ENCODE measurements around the gene CD79B. TPM values are rescaled to one million over a fixed set of nuclear protein-coding genes. Genes with fewer than 3 reads are reported as not detected.

CD79B gene
- total RNA-seq (2021; ENCODE audit: unreplicated experiment), result not detected
- polyA plus RNA-seq (2012; ENCODE audit: insufficient read length), result not detected
- Bru-seq, nascent RNA, result not detected
- not detected for BruChase-seq, experiment 1, labeled RNA remaining after a 2-hour chase
- BruChase-seq, experiment 2, labeled RNA remaining after a 6-hour chase, result not detected
- long read RNA-seq, result 0 reads

DNA sequence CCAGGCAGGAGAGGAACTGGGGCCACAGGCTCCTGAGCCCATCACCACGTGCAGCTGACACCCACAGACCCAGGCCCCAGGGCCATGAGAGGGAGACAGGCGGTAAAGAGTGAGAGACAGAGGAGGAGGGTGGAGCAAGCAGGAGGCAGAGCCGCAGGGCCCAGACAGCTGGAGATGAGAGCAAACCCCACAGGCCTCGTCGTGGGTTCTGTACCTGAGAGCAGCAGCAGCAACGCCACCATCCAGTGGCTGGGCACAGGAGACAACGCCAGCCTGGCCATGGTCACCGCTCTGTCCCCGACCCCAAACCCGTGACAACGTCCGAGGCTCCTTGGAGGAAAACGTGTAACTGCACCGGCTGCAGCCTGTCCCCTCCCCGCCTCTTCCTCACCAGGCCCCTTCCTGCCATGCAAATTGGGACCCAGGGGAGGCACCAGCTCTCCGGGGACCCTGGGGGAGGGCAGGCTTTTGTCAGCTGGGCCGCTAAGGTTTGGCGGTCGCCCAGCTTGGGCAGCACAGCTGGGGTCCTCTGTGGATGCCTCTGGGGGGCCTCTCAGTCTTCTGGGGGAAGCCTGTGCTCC lies at the start of gene CD79B:
Gene CD79B, minus strand, starts transcription at position 351 of the 581 bp plus-strand sequence. Its CDS starts 70 bp downstream, at position 281.
- no peak for ATAC-seq
- H3K27ac ChIP-seq (ENCODE audit: low read length), result no peak within 1 kb of the TSS
- H3K4me1 ChIP-seq (ENCODE audit: control insufficient read depth, insufficient read depth, low read length), result no peaks in the 10 kb centered on the region
- no peaks in the 10 kb centered on the region for H3K36me3 ChIP-seq (ENCODE audit: control insufficient read depth, insufficient read depth, low read length)
- BruUV-seq (replicated peaks), result no TSS peak
- H3K9me3 ChIP-seq (ENCODE audit: control insufficient read depth, insufficient read depth, low read depth, low read length), result no peaks in the 10 kb centered on the region
- no peaks in the 10 kb centered on the region for H3K27me3 ChIP-seq (ENCODE audit: control insufficient read depth, insufficient read depth, low read length)
- DNase-seq (ENCODE audit: low read depth, low spot score), result no peak
- H3K4me3 ChIP-seq (ENCODE audit: low read depth in 2 of 2, low read length in 2 of 2), result no peak within 1 kb of the TSS
- ChIA-PET CTCF (interaction anchor here (0.6 kb wide), 1 partner anchor 10 kb away, joined by 4 read pairs; no protein-coding TSS in a partner anchor), POLR2A (no interaction called here)
- intact Hi-C loops (cut with micrococcal nuclease; ENCODE audit: unreplicated experiment) (no loop called here), in situ Hi-C loops (cut with HindIII; ENCODE audit: low pct_unique_long_range_greater_than_20kb, low sequenced_read_pairs) (no loop called here)
- TF ChIP-seq SIN3A (IDR thresholded peaks at IDR 0.05; ENCODE audit: borderline replicate concordance, insufficient read depth, low read depth, low read length) (no peak), TCF7L2 (IDR thresholded peaks at IDR 0.05; ENCODE audit: low read depth, low read length) (no peak), POLR2AphosphoS5 (IDR thresholded peaks at IDR 0.05; ENCODE audit: low read depth, low read length) (no peak)
- TF ChIP-seq, protein P1, sequence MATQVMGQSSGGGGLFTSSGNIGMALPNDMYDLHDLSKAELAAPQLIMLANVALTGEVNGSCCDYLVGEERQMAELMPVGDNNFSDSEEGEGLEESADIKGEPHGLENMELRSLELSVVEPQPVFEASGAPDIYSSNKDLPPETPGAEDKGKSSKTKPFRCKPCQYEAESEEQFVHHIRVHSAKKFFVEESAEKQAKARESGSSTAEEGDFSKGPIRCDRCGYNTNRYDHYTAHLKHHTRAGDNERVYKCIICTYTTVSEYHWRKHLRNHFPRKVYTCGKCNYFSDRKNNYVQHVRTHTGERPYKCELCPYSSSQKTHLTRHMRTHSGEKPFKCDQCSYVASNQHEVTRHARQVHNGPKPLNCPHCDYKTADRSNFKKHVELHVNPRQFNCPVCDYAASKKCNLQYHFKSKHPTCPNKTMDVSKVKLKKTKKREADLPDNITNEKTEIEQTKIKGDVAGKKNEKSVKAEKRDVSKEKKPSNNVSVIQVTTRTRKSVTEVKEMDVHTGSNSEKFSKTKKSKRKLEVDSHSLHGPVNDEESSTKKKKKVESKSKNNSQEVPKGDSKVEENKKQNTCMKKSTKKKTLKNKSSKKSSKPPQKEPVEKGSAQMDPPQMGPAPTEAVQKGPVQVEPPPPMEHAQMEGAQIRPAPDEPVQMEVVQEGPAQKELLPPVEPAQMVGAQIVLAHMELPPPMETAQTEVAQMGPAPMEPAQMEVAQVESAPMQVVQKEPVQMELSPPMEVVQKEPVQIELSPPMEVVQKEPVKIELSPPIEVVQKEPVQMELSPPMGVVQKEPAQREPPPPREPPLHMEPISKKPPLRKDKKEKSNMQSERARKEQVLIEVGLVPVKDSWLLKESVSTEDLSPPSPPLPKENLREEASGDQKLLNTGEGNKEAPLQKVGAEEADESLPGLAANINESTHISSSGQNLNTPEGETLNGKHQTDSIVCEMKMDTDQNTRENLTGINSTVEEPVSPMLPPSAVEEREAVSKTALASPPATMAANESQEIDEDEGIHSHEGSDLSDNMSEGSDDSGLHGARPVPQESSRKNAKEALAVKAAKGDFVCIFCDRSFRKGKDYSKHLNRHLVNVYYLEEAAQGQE (IDR thresholded peaks at IDR 0.05; ENCODE audit: insufficient read depth in 1 of 2, low read depth in 2 of 2, low read length in 1 of 2), result no peak
- TF ChIP-seq, protein P2, sequence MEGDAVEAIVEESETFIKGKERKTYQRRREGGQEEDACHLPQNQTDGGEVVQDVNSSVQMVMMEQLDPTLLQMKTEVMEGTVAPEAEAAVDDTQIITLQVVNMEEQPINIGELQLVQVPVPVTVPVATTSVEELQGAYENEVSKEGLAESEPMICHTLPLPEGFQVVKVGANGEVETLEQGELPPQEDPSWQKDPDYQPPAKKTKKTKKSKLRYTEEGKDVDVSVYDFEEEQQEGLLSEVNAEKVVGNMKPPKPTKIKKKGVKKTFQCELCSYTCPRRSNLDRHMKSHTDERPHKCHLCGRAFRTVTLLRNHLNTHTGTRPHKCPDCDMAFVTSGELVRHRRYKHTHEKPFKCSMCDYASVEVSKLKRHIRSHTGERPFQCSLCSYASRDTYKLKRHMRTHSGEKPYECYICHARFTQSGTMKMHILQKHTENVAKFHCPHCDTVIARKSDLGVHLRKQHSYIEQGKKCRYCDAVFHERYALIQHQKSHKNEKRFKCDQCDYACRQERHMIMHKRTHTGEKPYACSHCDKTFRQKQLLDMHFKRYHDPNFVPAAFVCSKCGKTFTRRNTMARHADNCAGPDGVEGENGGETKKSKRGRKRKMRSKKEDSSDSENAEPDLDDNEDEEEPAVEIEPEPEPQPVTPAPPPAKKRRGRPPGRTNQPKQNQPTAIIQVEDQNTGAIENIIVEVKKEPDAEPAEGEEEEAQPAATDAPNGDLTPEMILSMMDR (IDR thresholded peaks at IDR 0.05), result no peak

- DNase-seq (ENCODE audit: low read depth, low spot score), result no peak
- ChIA-PET POLR2A (no interaction called here), CTCF (no interaction called here)
Observed at GRCh38 chr17:63978272-63979200, 46.4 kb upstream of the CD79B start.

More at GRCh38 chr17:63978272-63979200, 46.4 kb upstream of the CD79B start:
- TF ChIP-seq, protein P2 (IDR thresholded peaks at IDR 0.05), result no peak
- no peak for TF ChIP-seq POLR2AphosphoS5 (IDR thresholded peaks at IDR 0.05; ENCODE audit: low read depth, low read length)
- TF ChIP-seq SIN3A (IDR thresholded peaks at IDR 0.05; ENCODE audit: borderline replicate concordance, insufficient read depth, low read depth, low read length), result no peak
- TF ChIP-seq, protein P1 (IDR thresholded peaks at IDR 0.05; ENCODE audit: insufficient read depth in 1 of 2, low read depth in 2 of 2, low read length in 1 of 2), result no peak
- no peak for TF ChIP-seq TCF7L2 (IDR thresholded peaks at IDR 0.05; ENCODE audit: low read depth, low read length)
- Histone ChIP-seq H3K36me3 (ENCODE audit: control insufficient read depth, insufficient read depth, low read length) (no peaks in the 10 kb centered on the region), H3K9me3 (ENCODE audit: control insufficient read depth, insufficient read depth, low read depth, low read length) (no peaks in the 10 kb centered on the region), H3K4me1 (ENCODE audit: control insufficient read depth, insufficient read depth, low read length) (peaks cover 4% of the 10 kb centered on the region; the same call in 1 of the 2 replicates), H3K27me3 (ENCODE audit: control insufficient read depth, insufficient read depth, low read length) (no peaks in the 10 kb centered on the region), H3K4me3 (ENCODE audit: low read depth in 2 of 2, low read length in 2 of 2) (no peak overlapping the region), H3K27ac (ENCODE audit: low read length) (no peak overlapping the region)
- in situ Hi-C loops (cut with HindIII; ENCODE audit: low pct_unique_long_range_greater_than_20kb, low sequenced_read_pairs), result no loop called here
- BruUV-seq (replicated peaks), result no TSS peak
- no peak for ATAC-seq
- intact Hi-C loops (cut with micrococcal nuclease; ENCODE audit: unreplicated experiment), result no loop called here
